Activated gamma-delta T cell (primary cell): Measurements from ENCODE around the gene UXS1.
A peak's percentile ranks its signal among the peaks of the same experiment; 100 is the strongest.
"Not testable (repeated sequence)": the region's sequence is repeated elsewhere in the genome, so short reads cannot be mapped to it uniquely, and the experiment has no call there.

Experiments
- DNase-seq: peaks from one replicate; lab custom pipeline; 2025; lab: John Stamatoyannopoulos, UW
- total RNA-seq, 2 donors: gene quantifications; one replicate each; lab custom pipeline; 2026; lab: John Stamatoyannopoulos, UW

The UXS1 gene
- 47.9 to 72.5 reads per million in 2 donors for total RNA-seq

- peak; percentile 96 for DNase-seq
These were observed at the start of gene UXS1 for GRCh38 chr2:106193977-106194778. Gene UXS1 (minus strand): TSS chr2:106194301. CDS start chr2:106194241, 60 bp downstream.

- not testable (repeated sequence) for DNase-seq
These were observed 45.4 kb upstream of the UXS1 start for GRCh38 chr2:106239491-106239890.

GRCh38 chr2:106235392-106235791 is 41.3 kb upstream of the UXS1 start:
- not testable (repeated sequence) for DNase-seq

GRCh38 chr2:106233350-106233706 is 39.2 kb upstream of the UXS1 start:
- no peak for DNase-seq

GRCh38 chr2:106232638-106233349 is 38.7 kb upstream of the UXS1 start:
- DNase-seq: no peak

GRCh38 chr2:106223347-106223746 is 29.2 kb upstream of the UXS1 start:
- no peak for DNase-seq

GRCh38 chr2:106222057-106222456 is 28.0 kb upstream of the UXS1 start:
- not testable (repeated sequence) for DNase-seq

- no peak for DNase-seq
These were observed 25.7 kb upstream of the UXS1 start for GRCh38 chr2:106219813-106220212.

GRCh38 chr2:106219157-106219556 is 25.1 kb upstream of the UXS1 start:
- DNase-seq: not testable (repeated sequence)

- no peak for DNase-seq
These were observed 14.8 kb upstream of the UXS1 start for GRCh38 chr2:106208874-106209273.

- no peak for DNase-seq
These were observed 14.3 kb upstream of the UXS1 start for GRCh38 chr2:106208399-106208798.

- no peak for DNase-seq
These were observed 13.1 kb upstream of the UXS1 start for GRCh38 chr2:106207246-106207645.

- DNase-seq: no peak
These were observed 11.4 kb upstream of the UXS1 start for GRCh38 chr2:106205488-106205887.

- DNase-seq: not testable (repeated sequence)
These were observed 10.4 kb upstream of the UXS1 start for GRCh38 chr2:106204551-106204950.

GRCh38 chr2:106201661-106202060 is 7.6 kb upstream of the UXS1 start:
- no peak for DNase-seq

- DNase-seq: no peak
These were observed 3.8 kb upstream of the UXS1 start for GRCh38 chr2:106197878-106198277.

GRCh38 chr2:106195981-106196380 is 1.9 kb upstream of the UXS1 start:
- no peak for DNase-seq

GRCh38 chr2:106195456-106195855 is 1.4 kb upstream of the UXS1 start:
- DNase-seq: no peak

GRCh38 chr2:106193690-106193976 is 468 bp downstream of the UXS1 start:
- no peak for DNase-seq

GRCh38 chr2:106192752-106193689 is 1.1 kb downstream of the UXS1 start:
- DNase-seq: peak; percentile 39

GRCh38 chr2:106191511-106192016 is 2.5 kb downstream of the UXS1 start:
- DNase-seq: no peak
